Naive thymus-derived CD4-positive, alpha-beta T cell (primary cell): ENCODE data around the gene ANKRD44. TPM values are rescaled to one million over a fixed set of nuclear protein-coding genes. Genes with fewer than 3 reads are reported as not detected.

Experiments
- ATAC-seq: fragments of 150-1000 bp; cut with Tn5 transposase; 2 replicates; pipeline ENCODE4 v1.10.0; 2021; ENCODE audit warnings: mild to moderate bottlenecking, moderate library complexity
- CTCF ChIA-PET: fragments of 350-600 bp; sonication (Branson Sonifier 250); formaldehyde crosslinking; loops from one replicate; lab custom pipeline; 2021; ENCODE audit warnings: antibody characterized with exemption; lab: Charles Lee
- POLR2A ChIA-PET: fragments of 350-600 bp; sonication (Branson Sonifier 250); formaldehyde crosslinking; loops from one replicate; lab custom pipeline; 2021; ENCODE audit warnings: antibody characterized with exemption, inconsistent platforms; lab: Charles Lee
- DNase-seq, 9 donors: peaks; one replicate each; pipeline versions ENCODE4 v3.0.0 to v3.0.0-alpha.2; 2020 to 2022; ENCODE audit warnings: mixed read lengths in 1 of 9
- H3K27ac ChIP-seq: one replicate; pipeline ENCODE4 v1.7.0; 2013; ENCODE audit warnings: mild to moderate bottlenecking, low read depth, low read length, moderate library complexity
- H3K27me3 ChIP-seq, 2 donors: one replicate each; pipeline ENCODE4 v1.7.0; 2013; ENCODE audit warnings: low read length in 2 of 2, mild to moderate bottlenecking in 2 of 2, moderate library complexity in 2 of 2; ENCODE audit not compliant: control insufficient read depth in 2 of 2, insufficient read depth in 2 of 2
- H3K36me3 ChIP-seq, 3 experiments: 1 replicate in 2 of 3; 2 replicates in 1 of 3; pipeline ENCODE4 v1.7.0; 2013; ENCODE audit warnings: low read length in 3 of 3, mild to moderate bottlenecking in 3 of 3, moderate library complexity in 1 of 3; ENCODE audit not compliant: insufficient read depth in 3 of 3, control insufficient read depth in 2 of 3
- H3K4me1 ChIP-seq, 2 donors: one replicate each; pipeline ENCODE4 v1.7.0; 2013; ENCODE audit warnings: low read length in 2 of 2, mild to moderate bottlenecking in 2 of 2, moderate library complexity in 1 of 2; ENCODE audit not compliant: control insufficient read depth in 2 of 2, insufficient read depth in 2 of 2
- H3K4me3 ChIP-seq: 2 replicates; pipeline ENCODE4 v1.7.0; 2013; ENCODE audit warnings: mild to moderate bottlenecking, low read length
- H3K9me3 ChIP-seq, 3 experiments: 1 replicate in 2 of 3; 2 replicates in 1 of 3; pipeline ENCODE4 v1.7.0; 2013; ENCODE audit warnings: low read length in 3 of 3; ENCODE audit not compliant: control insufficient read depth in 2 of 3
- H3K27ac Mint-ChIP-seq, 9 donors: one replicate each; pipeline ENCODE4 v1.8.0; 2020 to 2022; ENCODE audit warnings: mixed read lengths in 9 of 9, mild to moderate bottlenecking in 8 of 9, moderate library complexity in 5 of 9, inconsistent platforms in 2 of 9
- H3K27me3 Mint-ChIP-seq, 5 donors: one replicate each; pipeline ENCODE4 v1.8.0; 2021 to 2022; ENCODE audit warnings: mixed read lengths in 5 of 5, mild to moderate bottlenecking in 1 of 5
- H3K36me3 Mint-ChIP-seq, 5 donors: one replicate each; pipeline ENCODE4 v1.8.0; 2020 to 2022; ENCODE audit warnings: mixed read lengths in 5 of 5, mild to moderate bottlenecking in 3 of 5, inconsistent platforms in 1 of 5
- H3K4me1 Mint-ChIP-seq, 7 donors: one replicate each; pipeline ENCODE4 v1.8.0; 2020 to 2022; ENCODE audit warnings: mixed read lengths in 7 of 7, mild to moderate bottlenecking in 3 of 7, inconsistent platforms in 1 of 7
- H3K4me3 Mint-ChIP-seq, 10 donors: one replicate each; pipeline ENCODE4 v1.8.0; 2020 to 2022; ENCODE audit warnings: mild to moderate bottlenecking in 10 of 10, mixed read lengths in 10 of 10, moderate library complexity in 6 of 10, inconsistent platforms in 2 of 10
- H3K9me3 Mint-ChIP-seq, 11 donors: one replicate each; pipeline ENCODE4 v1.8.0; 2020 to 2022; ENCODE audit warnings: mixed read lengths in 11 of 11, mild to moderate bottlenecking in 4 of 11, inconsistent platforms in 1 of 11, moderate library complexity in 1 of 11
- intact Hi-C, 2 donors: fragments of 100-400 bp; cut with micrococcal nuclease; formaldehyde crosslinking; loops; one replicate each; pipeline ENCODE4 v1.15.1; 2023
- polyA plus RNA-seq, 2 donors: library from polyadenylated mRNA; unstranded; fragments of 300-500 nt; fragmentation: Illumina TruSeq; gene quantifications; one replicate each; pipeline ENCODE4 v1.2.3, GENCODE V29; 2021
- total RNA-seq, 6 experiments: library from RNA in 5 of 6; stranded (reverse) in 5 of 6; gene quantifications; 1 replicate in 5 of 6; 2 replicates in 1 of 6; pipeline ENCODE4 v1.2.3 and lab custom pipeline; 2021 to 2026

The ANKRD44 gene
- total and polyA plus RNA-seq, 7 experiments from 2014 or later = 88.6 to 296 (median 235) TPM

DNA sequence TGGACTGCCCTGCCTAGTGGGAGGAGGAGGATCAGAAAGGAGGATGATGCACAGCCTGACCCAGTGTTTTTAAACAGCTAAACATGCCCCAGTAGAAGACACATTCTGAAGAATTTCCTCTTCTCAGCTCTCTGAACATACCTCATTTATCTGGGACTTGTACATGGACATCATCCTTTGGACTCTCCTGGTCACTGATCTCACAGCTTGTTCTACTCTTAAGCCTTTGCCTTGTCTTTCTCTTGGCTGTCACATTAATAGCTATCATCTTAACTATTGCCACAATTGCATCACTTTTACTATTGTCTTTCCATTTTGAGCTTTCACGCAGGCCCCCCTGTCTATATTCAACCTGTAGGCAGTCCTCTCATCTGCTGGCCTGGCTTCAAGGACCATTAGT is 342.1 kb downstream of the ANKRD44 start:
- Histone ChIP-seq H3K9me3 (no peaks in the 10 kb centered on the region), H3K36me3 (no peaks in the 10 kb centered on the region), H3K4me1 (no peaks in the 10 kb centered on the region), H3K27me3 (no peaks in the 10 kb centered on the region), H3K27ac (no peak overlapping the region), H3K4me3 (no peak overlapping the region)
- no peak for DNase-seq
- ChIA-PET POLR2A (no interaction called here), CTCF (no interaction called here)
- no peak for ATAC-seq
- intact Hi-C loops = no loop called here
- peaks cover 0 to 8% (median 0%) of the 10 kb centered on the region in 11 donors for H3K9me3 Mint-ChIP-seq
- H3K36me3 Mint-ChIP-seq = peaks cover 0 to 18% (median 5%) of the 10 kb centered on the region in 5 donors
- peaks cover 0 to 29% (median 0%) of the 10 kb centered on the region in 7 donors for H3K4me1 Mint-ChIP-seq
- no peaks in the 10 kb centered on the region for H3K27me3 Mint-ChIP-seq
- peak overlapping the region in 1 of 9 donors; percentile 2 for H3K27ac Mint-ChIP-seq
- H3K4me3 Mint-ChIP-seq = no peak overlapping the region

DNA sequence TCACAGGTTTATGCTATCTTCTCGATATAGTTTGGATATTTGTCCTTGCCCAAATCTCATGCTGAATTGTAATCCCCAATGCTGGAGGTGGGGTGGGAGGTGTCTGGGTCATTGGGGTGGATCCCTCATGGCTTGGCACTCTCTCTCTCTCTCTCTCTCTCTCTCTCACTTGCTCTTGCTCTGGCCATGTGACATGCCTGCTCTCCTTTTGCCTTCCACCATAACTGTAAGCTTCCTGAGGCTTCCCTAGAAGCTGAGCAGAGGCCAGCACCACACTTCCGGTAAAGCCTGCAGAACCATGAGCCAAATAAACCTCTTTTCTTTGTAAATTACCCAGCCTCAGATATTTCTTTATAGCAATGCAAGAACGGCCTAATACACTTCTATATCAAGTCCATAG is 342.8 kb downstream of the ANKRD44 start:
- POLR2A ChIA-PET = no interaction called here
- DNase-seq (no peak), ATAC-seq (no peak)
- Histone ChIP-seq H3K4me3 (no peak overlapping the region), H3K27ac (no peak overlapping the region), H3K4me1 (no peaks in the 10 kb centered on the region), H3K27me3 (no peaks in the 10 kb centered on the region), H3K36me3 (no peaks in the 10 kb centered on the region), H3K9me3 (no peaks in the 10 kb centered on the region)
- CTCF ChIA-PET = interaction anchor here (0.7 kb wide), 2 partner anchors 70 to 162 kb away, joined by 3 to 4 read pairs; no protein-coding TSS in a partner anchor
- H3K9me3 Mint-ChIP-seq = peaks cover 0 to 8% (median 0%) of the 10 kb centered on the region in 11 donors
- H3K36me3 Mint-ChIP-seq = peaks cover 0 to 20% (median 5%) of the 10 kb centered on the region in 5 donors
- H3K4me3 Mint-ChIP-seq = no peak overlapping the region
- no peaks in the 10 kb centered on the region for H3K27me3 Mint-ChIP-seq
- intact Hi-C loops = no loop called here
- peaks cover 0 to 34% (median 0%) of the 10 kb centered on the region in 7 donors for H3K4me1 Mint-ChIP-seq
- H3K27ac Mint-ChIP-seq = no peak overlapping the region

DNA sequence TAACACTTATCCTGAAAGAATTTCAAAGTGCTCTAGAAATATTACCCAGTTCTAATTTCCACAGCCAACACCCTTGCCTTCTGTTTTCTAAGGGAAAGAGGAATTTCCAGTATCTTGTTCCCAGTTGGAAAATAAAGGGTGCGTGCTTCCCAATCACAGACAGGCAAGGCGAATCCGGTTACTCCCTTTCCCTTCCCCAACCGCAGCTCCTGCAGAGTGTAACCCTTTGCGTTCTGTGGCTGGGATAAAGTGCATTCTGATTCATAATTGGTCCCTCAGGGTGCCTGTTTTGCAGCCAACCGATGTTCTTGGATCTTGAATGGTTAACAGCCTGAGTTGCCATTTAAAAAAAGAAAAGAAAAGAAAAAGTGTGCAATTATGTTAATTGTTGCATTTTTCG is 343.5 kb downstream of the ANKRD44 start:
- H3K4me3 ChIP-seq = no peak overlapping the region
- H3K36me3 ChIP-seq = no peaks in the 10 kb centered on the region
- H3K9me3 ChIP-seq = no peaks in the 10 kb centered on the region
- H3K27me3 Mint-ChIP-seq = no peaks in the 10 kb centered on the region
- H3K4me3 Mint-ChIP-seq = no peak overlapping the region
- ATAC-seq = no peak
- no peak for DNase-seq
- no peak overlapping the region for H3K27ac ChIP-seq
- H3K9me3 Mint-ChIP-seq = peaks cover 0 to 8% (median 0%) of the 10 kb centered on the region in 11 donors
- ChIA-PET POLR2A (no interaction called here), CTCF (interaction anchor here (0.7 kb wide), 2 partner anchors 70 to 162 kb away, joined by 3 to 4 read pairs; no protein-coding TSS in a partner anchor)
- intact Hi-C loops = no loop called here
- peaks cover 0 to 39% (median 0%) of the 10 kb centered on the region in 7 donors for H3K4me1 Mint-ChIP-seq
- H3K27me3 ChIP-seq = no peaks in the 10 kb centered on the region
- H3K4me1 ChIP-seq = no peaks in the 10 kb centered on the region
- H3K36me3 Mint-ChIP-seq = peaks cover 0 to 22% (median 11%) of the 10 kb centered on the region in 5 donors
- H3K27ac Mint-ChIP-seq = no peak overlapping the region

DNA sequence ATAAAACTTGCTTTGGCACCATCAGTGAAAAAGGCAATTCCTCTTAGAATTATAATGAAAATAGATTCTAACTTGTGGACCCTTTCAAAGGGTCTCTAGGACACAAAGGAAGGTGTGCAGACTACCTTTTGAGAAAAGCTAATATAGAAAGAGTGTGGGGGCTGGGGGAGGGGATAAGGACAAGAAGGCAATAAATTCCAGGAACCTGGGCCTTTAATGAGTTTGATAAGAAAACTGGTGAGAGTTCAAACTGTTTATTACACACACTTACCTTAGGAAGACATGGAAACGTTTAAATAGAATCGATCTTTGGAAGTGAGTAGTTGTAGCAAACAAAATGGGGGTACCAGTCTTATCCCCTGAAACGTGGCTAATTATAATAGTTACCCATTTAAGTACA is 344.5 kb downstream of the ANKRD44 start:
- ATAC-seq = no peak
- H3K36me3 Mint-ChIP-seq = peaks cover 0 to 26% (median 16%) of the 10 kb centered on the region in 5 donors
- peaks cover 0 to 42% (median 0%) of the 10 kb centered on the region in 7 donors for H3K4me1 Mint-ChIP-seq
- CTCF ChIA-PET = no interaction called here
- H3K27ac ChIP-seq = no peak overlapping the region
- no peak overlapping the region for H3K4me3 Mint-ChIP-seq
- H3K27me3 ChIP-seq = no peaks in the 10 kb centered on the region
- H3K36me3 ChIP-seq = no peaks in the 10 kb centered on the region
- H3K27me3 Mint-ChIP-seq = no peaks in the 10 kb centered on the region
- H3K4me3 ChIP-seq = no peak overlapping the region
- no peaks in the 10 kb centered on the region for H3K9me3 ChIP-seq
- DNase-seq = no peak
- POLR2A ChIA-PET = no interaction called here
- intact Hi-C loops = no loop called here
- peaks cover 0 to 8% (median 0%) of the 10 kb centered on the region in 11 donors for H3K9me3 Mint-ChIP-seq
- no peaks in the 10 kb centered on the region for H3K4me1 ChIP-seq
- no peak overlapping the region for H3K27ac Mint-ChIP-seq

DNA sequence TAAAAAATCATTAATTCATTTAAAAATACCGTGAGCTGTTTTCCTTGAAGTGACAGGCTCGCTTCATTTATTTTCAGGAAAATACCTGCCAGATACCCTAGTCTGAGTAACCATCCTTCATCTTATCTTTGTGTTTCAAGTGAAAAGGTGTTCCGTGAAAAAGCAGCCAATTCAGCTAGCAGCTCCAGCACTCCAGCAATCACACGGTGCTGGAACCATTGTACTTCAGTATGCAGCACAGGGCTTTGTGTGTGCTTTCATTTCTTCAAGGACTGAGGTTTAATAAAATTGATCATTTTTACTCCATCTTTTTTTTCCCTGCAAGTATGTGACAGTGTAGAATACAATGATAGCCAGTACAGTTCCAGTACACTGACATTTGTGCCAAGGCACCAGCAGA is 344.9 kb downstream of the ANKRD44 start:
- POLR2A ChIA-PET = no interaction called here
- Histone ChIP-seq H3K27ac (no peak overlapping the region), H3K27me3 (no peaks in the 10 kb centered on the region), H3K9me3 (no peaks in the 10 kb centered on the region), H3K4me3 (no peak overlapping the region), H3K4me1 (no peaks in the 10 kb centered on the region), H3K36me3 (no peaks in the 10 kb centered on the region)
- peaks cover 0 to 41% (median 0%) of the 10 kb centered on the region in 7 donors for H3K4me1 Mint-ChIP-seq
- ATAC-seq = no peak
- no peaks in the 10 kb centered on the region for H3K27me3 Mint-ChIP-seq
- H3K9me3 Mint-ChIP-seq = peaks cover 0 to 8% (median 0%) of the 10 kb centered on the region in 11 donors
- no peak for DNase-seq
- CTCF ChIA-PET = no interaction called here
- peaks cover 0 to 26% (median 16%) of the 10 kb centered on the region in 5 donors for H3K36me3 Mint-ChIP-seq
- no peak overlapping the region for H3K4me3 Mint-ChIP-seq
- intact Hi-C loops = no loop called here
- H3K27ac Mint-ChIP-seq = no peak overlapping the region

DNA sequence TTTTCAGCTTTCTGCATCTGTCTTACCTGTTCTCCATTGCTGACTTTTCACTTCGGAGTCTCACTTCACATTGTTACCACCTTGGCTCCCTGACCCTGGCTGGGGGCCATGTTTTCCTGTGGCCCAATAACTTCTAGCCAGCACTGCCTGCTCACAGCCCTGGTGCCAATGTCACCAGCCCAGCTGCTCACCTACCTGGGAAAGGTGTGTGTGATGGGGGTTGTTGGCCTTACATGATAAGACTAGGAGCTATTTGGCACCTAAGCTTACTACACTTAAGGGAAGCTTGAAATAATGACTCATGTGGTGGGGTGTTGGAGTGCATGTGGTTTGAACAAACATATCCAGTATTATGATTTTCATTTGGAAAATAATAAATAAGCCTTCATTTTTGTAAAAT is 346.6 kb downstream of the ANKRD44 start:
- H3K4me3 Mint-ChIP-seq = no peak overlapping the region
- Histone ChIP-seq H3K4me1 (no peaks in the 10 kb centered on the region), H3K36me3 (no peaks in the 10 kb centered on the region), H3K27ac (no peak overlapping the region), H3K27me3 (no peaks in the 10 kb centered on the region), H3K4me3 (no peak overlapping the region), H3K9me3 (no peaks in the 10 kb centered on the region)
- ATAC-seq = no peak
- no peak for DNase-seq
- ChIA-PET POLR2A (no interaction called here), CTCF (no interaction called here)
- peaks cover 0 to 35% (median 16%) of the 10 kb centered on the region in 5 donors for H3K36me3 Mint-ChIP-seq
- intact Hi-C loops = loop anchor here in 1 of 2 donors (2.0 to 5.0 kb wide), 2 partner anchors 13 to 37 kb away; partner anchors contain the start of gene PGAP1
- peak overlapping the region in 1 of 9 donors; percentile 43 for H3K27ac Mint-ChIP-seq
- H3K4me1 Mint-ChIP-seq = peaks cover 0 to 29% (median 0%) of the 10 kb centered on the region in 7 donors
- H3K9me3 Mint-ChIP-seq = peaks cover 0 to 13% (median 0%) of the 10 kb centered on the region in 11 donors
- H3K27me3 Mint-ChIP-seq = no peaks in the 10 kb centered on the region

DNA sequence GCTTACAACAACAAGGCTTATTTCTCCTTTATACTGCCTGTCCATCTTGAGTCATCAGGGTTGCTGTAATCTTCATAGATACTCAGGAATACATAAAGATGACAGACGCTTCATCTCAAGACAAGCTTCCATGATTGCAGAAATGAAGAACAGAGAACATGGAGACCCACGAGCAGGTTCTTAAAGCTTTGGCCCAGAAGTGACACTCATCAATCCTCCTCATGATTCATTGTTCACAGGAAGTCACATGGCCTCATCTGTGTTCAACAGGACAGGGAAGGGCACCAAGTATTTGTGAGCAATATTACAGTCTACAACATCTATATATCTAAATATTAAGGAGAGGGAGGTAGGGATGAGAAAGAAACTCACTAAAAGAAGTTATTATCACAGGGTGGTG is 347.5 kb downstream of the ANKRD44 start:
- H3K36me3 Mint-ChIP-seq = peaks cover 3 to 33% (median 16%) of the 10 kb centered on the region in 5 donors
- peak overlapping the region in 1 of 10 donors; percentile 57 for H3K4me3 Mint-ChIP-seq
- Histone ChIP-seq H3K4me3 (no peak overlapping the region), H3K9me3 (no peaks in the 10 kb centered on the region), H3K27me3 (no peaks in the 10 kb centered on the region), H3K36me3 (no peaks in the 10 kb centered on the region), H3K27ac (no peak overlapping the region), H3K4me1 (no peaks in the 10 kb centered on the region)
- peak overlapping the region in 1 of 9 donors; percentile 66 for H3K27ac Mint-ChIP-seq
- ATAC-seq = peak; percentile 69
- H3K9me3 Mint-ChIP-seq = peaks cover 0 to 12% (median 0%) of the 10 kb centered on the region in 11 donors
- H3K4me1 Mint-ChIP-seq = peaks cover 0 to 27% (median 0%) of the 10 kb centered on the region in 7 donors
- no peak for DNase-seq
- intact Hi-C loops = loop anchor here in 1 of 2 donors (2.0 to 5.0 kb wide), 2 partner anchors 14 to 36 kb away; partner anchors contain the start of gene PGAP1
- no peaks in the 10 kb centered on the region for H3K27me3 Mint-ChIP-seq
- CTCF ChIA-PET = no interaction called here
- POLR2A ChIA-PET = no interaction called here
